ENCODE measurements around the gene SCT. TPM values are rescaled to one million over a fixed set of nuclear protein-coding genes. Genes with fewer than 3 reads are reported as not detected.

The SCT gene
- total RNA-seq, 1 donor from 2014 or later, result not detected

DNA sequence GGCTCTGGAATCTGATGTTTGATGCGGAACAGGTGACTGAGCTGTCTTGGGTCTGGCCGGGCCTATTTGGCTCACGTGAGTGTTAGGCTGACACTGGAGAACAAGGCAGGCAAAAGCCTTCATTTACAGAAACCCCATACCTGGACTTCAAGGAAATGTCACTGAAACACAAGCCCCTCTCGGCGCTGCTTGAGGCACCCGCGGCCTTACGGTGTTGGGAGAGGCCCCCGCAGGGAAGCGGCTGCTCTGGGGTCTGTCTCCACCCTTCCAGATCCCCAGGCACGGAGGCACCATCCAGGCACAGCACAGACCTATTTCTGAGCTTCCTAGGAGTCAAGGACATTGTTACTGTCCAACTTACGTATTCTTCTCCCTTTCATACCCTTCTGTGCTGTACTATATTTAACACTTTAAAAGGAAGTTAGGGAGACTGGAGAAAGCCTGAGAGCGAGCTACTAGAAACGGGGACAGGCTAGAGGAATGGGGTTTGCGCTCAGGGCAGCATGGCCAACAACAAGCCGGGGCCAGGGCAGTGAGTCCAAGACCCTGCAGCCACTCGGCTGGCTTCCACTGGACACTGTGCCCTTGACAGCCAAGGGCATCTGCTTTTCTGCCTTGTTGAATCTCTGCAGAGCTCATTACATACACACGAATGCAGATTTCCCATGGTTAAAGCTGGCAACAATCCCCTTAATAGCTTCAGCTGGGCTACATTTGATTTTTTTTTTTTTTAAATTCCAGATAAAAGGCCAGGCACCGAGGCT lies 33.9 kb upstream of the SCT start:
- DNase-seq (ENCODE audit: low read depth), result no peak
- H3K4me3 ChIP-seq (ENCODE audit: low read depth, low read length), result no peak overlapping the region
- TF ChIP-seq, protein P1, sequence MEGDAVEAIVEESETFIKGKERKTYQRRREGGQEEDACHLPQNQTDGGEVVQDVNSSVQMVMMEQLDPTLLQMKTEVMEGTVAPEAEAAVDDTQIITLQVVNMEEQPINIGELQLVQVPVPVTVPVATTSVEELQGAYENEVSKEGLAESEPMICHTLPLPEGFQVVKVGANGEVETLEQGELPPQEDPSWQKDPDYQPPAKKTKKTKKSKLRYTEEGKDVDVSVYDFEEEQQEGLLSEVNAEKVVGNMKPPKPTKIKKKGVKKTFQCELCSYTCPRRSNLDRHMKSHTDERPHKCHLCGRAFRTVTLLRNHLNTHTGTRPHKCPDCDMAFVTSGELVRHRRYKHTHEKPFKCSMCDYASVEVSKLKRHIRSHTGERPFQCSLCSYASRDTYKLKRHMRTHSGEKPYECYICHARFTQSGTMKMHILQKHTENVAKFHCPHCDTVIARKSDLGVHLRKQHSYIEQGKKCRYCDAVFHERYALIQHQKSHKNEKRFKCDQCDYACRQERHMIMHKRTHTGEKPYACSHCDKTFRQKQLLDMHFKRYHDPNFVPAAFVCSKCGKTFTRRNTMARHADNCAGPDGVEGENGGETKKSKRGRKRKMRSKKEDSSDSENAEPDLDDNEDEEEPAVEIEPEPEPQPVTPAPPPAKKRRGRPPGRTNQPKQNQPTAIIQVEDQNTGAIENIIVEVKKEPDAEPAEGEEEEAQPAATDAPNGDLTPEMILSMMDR (conservative IDR thresholded peaks at IDR 0.05; ENCODE audit: low read depth, low read length), result no peak

DNA sequence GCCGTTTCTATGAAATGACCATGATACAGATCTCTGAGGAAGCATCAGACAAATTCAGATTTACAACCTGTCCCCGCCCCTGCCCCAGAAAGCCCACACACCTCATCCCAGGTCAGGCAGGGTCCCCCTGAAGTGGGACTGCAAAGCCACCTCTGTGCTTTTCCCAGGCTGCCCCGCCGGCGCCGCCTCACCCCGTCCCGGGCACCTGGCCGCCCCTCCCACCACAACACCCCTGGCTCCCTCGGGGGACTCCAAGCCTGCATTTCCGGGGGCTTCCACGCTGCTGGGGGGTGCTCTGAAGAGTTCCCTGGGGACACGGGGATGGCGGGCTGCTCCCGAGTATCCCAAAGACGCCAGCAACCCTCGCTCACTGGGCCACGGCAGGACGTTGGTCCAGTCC lies 33.3 kb upstream of the SCT start:
- DNase-seq (ENCODE audit: low read depth), result no peak
- TF ChIP-seq, protein P1 (conservative IDR thresholded peaks at IDR 0.05; ENCODE audit: low read depth, low read length), result no peak
- no peak overlapping the region for H3K4me3 ChIP-seq (ENCODE audit: low read depth, low read length)

DNA sequence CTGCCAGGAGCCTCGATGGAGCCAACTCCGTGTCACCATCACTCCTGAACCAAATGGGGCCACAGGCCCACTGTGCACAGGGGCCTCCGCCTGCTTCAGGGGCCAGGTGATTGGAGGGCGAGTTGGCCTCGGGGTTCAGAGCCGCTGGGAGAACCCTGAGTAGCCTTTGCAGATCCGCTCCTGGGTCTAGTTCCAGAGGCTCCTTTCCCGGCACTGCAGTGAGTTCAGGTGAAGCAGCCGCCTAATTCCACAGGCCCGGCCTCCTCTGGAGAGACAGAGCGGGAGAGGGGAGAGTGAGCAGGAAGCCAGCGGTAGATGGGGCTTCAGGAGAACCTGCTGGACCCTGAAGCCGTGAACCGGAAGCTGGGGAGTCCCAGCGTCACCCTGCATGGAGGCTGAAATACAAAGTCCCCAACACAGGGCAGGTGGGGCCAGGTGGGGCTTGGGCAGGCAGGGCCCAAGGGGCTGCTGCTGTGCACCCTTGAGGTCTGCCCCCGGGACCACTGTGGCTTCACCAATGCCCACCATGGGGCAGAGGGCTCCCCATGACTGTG lies 32.6 kb upstream of the SCT start:
- H3K4me3 ChIP-seq (ENCODE audit: low read depth, low read length), result no peak overlapping the region
- TF ChIP-seq, protein P1 (conservative IDR thresholded peaks at IDR 0.05; ENCODE audit: low read depth, low read length), result no peak
- DNase-seq (ENCODE audit: low read depth), result no peak

DNA sequence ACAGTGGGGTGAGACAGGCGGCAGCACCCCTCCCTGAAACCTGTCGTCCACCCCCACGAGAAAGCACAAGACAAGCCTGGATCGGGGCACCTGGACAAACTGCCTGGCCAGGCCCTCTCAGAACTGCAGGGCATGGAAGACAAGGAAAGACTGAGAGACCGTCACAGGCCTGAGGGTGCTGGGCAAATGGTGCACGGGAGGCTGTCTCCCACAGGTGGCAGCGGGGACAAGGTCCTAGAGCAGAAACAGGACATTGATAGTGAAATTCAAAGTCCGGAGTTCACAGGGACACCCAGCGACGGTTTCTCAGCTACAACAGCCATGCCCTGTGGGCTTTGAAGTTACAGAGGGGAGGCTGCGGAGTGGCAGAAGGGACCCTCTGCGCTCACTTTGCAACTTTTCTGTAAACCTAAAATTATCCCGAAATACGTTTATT lies 30.7 kb upstream of the SCT start:
- no peak for DNase-seq (ENCODE audit: low read depth)
- TF ChIP-seq, protein P1 (conservative IDR thresholded peaks at IDR 0.05; ENCODE audit: low read depth, low read length), result no peak
- H3K4me3 ChIP-seq (ENCODE audit: low read depth, low read length), result no peak overlapping the region

DNA sequence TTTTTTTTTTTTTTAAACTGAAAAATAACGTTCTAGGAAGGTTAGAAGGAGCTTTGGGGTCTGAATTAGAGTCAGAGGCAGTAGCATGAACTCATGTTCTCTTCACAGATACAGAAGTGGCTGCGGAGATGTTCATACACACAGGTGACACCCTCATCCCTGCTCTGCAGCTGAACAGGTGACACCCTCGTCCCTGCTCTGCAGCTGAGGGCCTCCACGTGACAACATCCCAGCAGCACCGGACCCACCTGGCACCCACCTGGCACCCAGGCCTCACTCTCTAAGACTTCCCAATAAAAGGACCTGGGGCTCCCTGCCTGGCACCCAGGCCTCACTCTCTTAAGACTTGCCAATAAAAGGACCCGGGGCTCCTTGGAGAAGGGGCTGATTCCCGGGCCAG lies 29.9 kb upstream of the SCT start:
- TF ChIP-seq, protein P1 (conservative IDR thresholded peaks at IDR 0.05; ENCODE audit: low read depth, low read length), result no peak
- DNase-seq (ENCODE audit: low read depth), result no peak
- no peak overlapping the region for H3K4me3 ChIP-seq (ENCODE audit: low read depth, low read length)

DNA sequence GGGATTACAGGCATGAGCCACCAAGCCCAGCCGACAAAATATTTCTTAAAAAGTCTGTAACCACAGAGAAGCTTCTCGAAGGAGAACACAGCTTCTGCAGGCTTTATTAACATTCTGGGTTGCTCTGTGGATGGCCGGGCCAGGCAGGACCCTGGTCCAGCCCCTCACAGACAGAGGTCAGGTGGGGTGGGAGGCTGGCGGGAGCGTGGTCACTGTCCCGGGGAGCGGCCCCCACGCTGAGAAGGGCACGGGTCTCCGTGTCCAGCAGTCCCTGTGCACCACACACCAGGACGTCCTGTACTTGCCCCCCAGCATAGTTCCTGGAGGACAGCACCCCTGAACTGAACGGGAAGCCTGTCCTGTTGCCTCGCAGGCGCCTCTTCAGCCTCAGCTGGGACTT lies 29.4 kb upstream of the SCT start:
- no peak for DNase-seq (ENCODE audit: low read depth)
- TF ChIP-seq, protein P1 (conservative IDR thresholded peaks at IDR 0.05; ENCODE audit: low read depth, low read length), result no peak

More for the DNA sequence above, 29.4 kb upstream of the SCT start:
- H3K4me3 ChIP-seq (ENCODE audit: low read depth, low read length), result no peak overlapping the region

All from epithelial cell of proximal tubule (primary cell).